OCI-LY1 (cell line): Measurements from ENCODE around the gene NPY4R2.
"Not testable (repeated sequence)": the region's sequence is repeated elsewhere in the genome, so short reads cannot be mapped to it uniquely, and the experiment has no call there.

Source experiments
- EZH2 ChIP-seq: fragments of 200-600 bp; sonication (generic), shearing (Covaris generic); IDR thresholded peaks from 2 replicates; pipeline ENCODE4 v1.8.0; 2017; ENCODE audit warnings: borderline replicate concordance, mixed run types, mild to moderate bottlenecking, antibody characterized with exemption, low read length, moderate library complexity, mixed read lengths
- TF ChIP-seq, protein P1 (sequence below): fragments of 200-600 bp; sonication (generic), shearing (Covaris generic); IDR thresholded peaks from 2 replicates; pipeline ENCODE4 v1.5.1; 2017; ENCODE audit warnings: mild to moderate bottlenecking, antibody characterized with exemption, low read length, moderate library complexity, mixed read lengths

DNA sequence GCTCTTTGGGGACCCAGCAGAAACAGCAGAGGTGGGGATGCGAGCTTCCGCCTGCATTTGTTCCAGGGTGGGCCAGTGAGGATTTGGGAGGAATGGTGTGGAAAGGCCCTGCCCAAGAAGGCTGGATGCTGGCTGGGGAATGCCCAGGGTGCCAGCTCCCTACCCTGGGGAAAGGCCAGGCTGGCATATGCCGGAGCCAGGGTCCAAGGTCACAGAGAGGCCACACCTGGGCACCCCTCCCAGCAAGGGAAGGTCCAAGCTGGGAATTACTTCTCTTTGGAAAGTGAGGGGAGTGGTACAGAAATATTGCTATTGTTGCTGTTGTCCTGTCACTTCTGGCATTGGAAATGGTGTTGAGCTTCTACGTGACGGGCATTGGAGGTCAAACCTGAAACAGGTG is 53.1 kb downstream of the NPY4R2 start:
- TF ChIP-seq, protein P1, sequence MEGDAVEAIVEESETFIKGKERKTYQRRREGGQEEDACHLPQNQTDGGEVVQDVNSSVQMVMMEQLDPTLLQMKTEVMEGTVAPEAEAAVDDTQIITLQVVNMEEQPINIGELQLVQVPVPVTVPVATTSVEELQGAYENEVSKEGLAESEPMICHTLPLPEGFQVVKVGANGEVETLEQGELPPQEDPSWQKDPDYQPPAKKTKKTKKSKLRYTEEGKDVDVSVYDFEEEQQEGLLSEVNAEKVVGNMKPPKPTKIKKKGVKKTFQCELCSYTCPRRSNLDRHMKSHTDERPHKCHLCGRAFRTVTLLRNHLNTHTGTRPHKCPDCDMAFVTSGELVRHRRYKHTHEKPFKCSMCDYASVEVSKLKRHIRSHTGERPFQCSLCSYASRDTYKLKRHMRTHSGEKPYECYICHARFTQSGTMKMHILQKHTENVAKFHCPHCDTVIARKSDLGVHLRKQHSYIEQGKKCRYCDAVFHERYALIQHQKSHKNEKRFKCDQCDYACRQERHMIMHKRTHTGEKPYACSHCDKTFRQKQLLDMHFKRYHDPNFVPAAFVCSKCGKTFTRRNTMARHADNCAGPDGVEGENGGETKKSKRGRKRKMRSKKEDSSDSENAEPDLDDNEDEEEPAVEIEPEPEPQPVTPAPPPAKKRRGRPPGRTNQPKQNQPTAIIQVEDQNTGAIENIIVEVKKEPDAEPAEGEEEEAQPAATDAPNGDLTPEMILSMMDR = not testable (repeated sequence)
- TF ChIP-seq EZH2 = not testable (repeated sequence)
